H1 (cell line): ENCODE data around the gene BRME1. TPM values are rescaled to one million over a fixed set of nuclear protein-coding genes. Genes with fewer than 3 reads are reported as not detected.

Experiments
- EZH2 ChIP-seq: fragments of 200-600 bp; sonication (generic); IDR thresholded peaks from 2 replicates; pipeline ENCODE4 v1.7.1; 2012; ENCODE audit warnings: low read depth, mild to moderate bottlenecking, moderate library complexity, low read length, inconsistent platforms; ENCODE audit not compliant: severe bottlenecking
- FOSL1 ChIP-seq: IDR thresholded peaks from 2 replicates; pipeline ENCODE4 v1.6.1; 2011; ENCODE audit warnings: mild to moderate bottlenecking, low read depth, low read length, moderate library complexity; ENCODE audit not compliant: insufficient read depth
- KDM1A ChIP-seq: fragments of 200-600, 300-600 bp; sonication (generic); IDR thresholded peaks from 2 replicates; pipeline ENCODE4 v1.7.1; 2016; ENCODE audit warnings: mild to moderate bottlenecking, low read length, borderline replicate concordance
- SAP30 ChIP-seq: fragments of 300-600 bp; sonication (generic); IDR thresholded peaks from 2 replicates; pipeline ENCODE4 v1.7.1; 2012; ENCODE audit warnings: low read length, moderate library complexity, mild to moderate bottlenecking, inconsistent platforms; ENCODE audit not compliant: insufficient read depth, insufficient replicate concordance
- polyA plus RNA-seq, 7 experiments: library from polyadenylated mRNA; depleted of rRNA in 3 of 7; stranded (reverse) in 5 of 7; unstranded in 2 of 7; fragments of >200 nt in 5 of 7; fragments of 200-250 nt in 2 of 7; gene quantifications; 1 replicate in 5 of 7; 2 replicates in 1 of 7; 4 replicates in 1 of 7; pipeline versions ENCODE4 v1.2.1 to v1.2.3, GENCODE V29; 2011 to 2013; ENCODE audit warnings: missing spikeins in 2 of 7, mixed read lengths in 2 of 7
- total RNA-seq: library from RNA; stranded (reverse); fragmentation: NEBNext Ultra II Directional; extraction: Animal tissue kit (Norgen Biotek cat#: 25700); gene quantifications from 2 replicates; pipeline ENCODE4 v1.2.1, GENCODE V29; 2021
- TF ChIP-seq, protein P1 (sequence below): fragments of 300-600 bp; sonication (generic); IDR thresholded peaks from 2 replicates; pipeline ENCODE4 v1.7.1; 2012; ENCODE audit warnings: low read length, moderate library complexity, mild to moderate bottlenecking, inconsistent platforms; ENCODE audit not compliant: insufficient replicate concordance
- TF ChIP-seq, protein P2 (sequence below): IDR thresholded peaks from 2 replicates; pipeline ENCODE4 v1.6.1; 2012; ENCODE audit warnings: low read length, inconsistent platforms

Gene BRME1
- total and polyA plus RNA-seq, 2 of the 8 experiments (the other 6 are each of a cell fraction or from before 2014, with no cell fraction given), result 4.6 to 4.7 TPM

DNA sequence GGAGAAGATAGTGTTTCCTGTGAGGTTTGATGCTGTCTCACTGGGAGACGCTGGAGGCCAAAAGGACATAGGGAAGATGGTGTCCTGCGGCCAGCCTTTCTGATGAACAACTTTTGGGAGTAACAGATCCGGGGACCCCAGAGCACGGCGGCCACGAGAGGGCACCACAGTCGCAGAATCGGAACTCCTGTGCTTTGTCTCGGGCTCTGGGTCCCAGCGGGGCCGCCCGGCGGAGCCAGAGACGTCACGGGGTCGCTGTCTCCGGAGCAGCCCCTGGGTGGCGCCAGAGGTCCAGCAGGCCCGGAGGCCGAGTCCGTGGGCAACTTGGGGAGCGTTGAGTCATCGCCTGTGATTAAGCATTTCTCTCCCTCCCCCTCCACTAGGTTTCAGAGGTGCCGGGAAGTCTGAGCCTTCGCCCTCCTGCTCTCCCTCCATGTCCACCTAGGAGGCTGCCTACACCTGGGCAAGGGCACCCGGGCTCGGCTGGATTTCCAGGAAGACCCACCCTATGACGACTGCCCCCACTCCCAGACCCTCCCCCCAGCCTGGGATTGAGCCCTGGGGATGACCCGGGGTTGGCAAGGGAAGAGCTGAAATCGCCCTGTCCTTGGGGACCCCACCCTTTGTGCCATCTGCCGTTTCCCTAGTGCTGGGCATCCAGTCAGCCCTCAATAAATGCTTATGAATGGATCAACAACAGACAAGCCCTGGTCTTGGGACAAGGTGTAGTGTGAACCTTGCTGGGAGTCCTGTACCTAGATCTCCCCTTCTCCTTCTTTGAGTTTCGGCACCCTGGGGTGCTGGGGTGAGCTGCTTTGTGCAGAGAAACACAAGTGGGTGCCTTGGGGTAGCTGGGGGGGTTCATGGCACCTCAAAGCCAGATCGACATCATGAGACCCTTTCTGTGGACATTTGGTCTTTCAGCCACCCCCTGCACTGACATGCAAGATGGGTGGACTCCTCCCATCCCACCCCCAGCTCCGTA is 25.6 kb downstream of the BRME1 start (continued):
- TF ChIP-seq, protein P1, sequence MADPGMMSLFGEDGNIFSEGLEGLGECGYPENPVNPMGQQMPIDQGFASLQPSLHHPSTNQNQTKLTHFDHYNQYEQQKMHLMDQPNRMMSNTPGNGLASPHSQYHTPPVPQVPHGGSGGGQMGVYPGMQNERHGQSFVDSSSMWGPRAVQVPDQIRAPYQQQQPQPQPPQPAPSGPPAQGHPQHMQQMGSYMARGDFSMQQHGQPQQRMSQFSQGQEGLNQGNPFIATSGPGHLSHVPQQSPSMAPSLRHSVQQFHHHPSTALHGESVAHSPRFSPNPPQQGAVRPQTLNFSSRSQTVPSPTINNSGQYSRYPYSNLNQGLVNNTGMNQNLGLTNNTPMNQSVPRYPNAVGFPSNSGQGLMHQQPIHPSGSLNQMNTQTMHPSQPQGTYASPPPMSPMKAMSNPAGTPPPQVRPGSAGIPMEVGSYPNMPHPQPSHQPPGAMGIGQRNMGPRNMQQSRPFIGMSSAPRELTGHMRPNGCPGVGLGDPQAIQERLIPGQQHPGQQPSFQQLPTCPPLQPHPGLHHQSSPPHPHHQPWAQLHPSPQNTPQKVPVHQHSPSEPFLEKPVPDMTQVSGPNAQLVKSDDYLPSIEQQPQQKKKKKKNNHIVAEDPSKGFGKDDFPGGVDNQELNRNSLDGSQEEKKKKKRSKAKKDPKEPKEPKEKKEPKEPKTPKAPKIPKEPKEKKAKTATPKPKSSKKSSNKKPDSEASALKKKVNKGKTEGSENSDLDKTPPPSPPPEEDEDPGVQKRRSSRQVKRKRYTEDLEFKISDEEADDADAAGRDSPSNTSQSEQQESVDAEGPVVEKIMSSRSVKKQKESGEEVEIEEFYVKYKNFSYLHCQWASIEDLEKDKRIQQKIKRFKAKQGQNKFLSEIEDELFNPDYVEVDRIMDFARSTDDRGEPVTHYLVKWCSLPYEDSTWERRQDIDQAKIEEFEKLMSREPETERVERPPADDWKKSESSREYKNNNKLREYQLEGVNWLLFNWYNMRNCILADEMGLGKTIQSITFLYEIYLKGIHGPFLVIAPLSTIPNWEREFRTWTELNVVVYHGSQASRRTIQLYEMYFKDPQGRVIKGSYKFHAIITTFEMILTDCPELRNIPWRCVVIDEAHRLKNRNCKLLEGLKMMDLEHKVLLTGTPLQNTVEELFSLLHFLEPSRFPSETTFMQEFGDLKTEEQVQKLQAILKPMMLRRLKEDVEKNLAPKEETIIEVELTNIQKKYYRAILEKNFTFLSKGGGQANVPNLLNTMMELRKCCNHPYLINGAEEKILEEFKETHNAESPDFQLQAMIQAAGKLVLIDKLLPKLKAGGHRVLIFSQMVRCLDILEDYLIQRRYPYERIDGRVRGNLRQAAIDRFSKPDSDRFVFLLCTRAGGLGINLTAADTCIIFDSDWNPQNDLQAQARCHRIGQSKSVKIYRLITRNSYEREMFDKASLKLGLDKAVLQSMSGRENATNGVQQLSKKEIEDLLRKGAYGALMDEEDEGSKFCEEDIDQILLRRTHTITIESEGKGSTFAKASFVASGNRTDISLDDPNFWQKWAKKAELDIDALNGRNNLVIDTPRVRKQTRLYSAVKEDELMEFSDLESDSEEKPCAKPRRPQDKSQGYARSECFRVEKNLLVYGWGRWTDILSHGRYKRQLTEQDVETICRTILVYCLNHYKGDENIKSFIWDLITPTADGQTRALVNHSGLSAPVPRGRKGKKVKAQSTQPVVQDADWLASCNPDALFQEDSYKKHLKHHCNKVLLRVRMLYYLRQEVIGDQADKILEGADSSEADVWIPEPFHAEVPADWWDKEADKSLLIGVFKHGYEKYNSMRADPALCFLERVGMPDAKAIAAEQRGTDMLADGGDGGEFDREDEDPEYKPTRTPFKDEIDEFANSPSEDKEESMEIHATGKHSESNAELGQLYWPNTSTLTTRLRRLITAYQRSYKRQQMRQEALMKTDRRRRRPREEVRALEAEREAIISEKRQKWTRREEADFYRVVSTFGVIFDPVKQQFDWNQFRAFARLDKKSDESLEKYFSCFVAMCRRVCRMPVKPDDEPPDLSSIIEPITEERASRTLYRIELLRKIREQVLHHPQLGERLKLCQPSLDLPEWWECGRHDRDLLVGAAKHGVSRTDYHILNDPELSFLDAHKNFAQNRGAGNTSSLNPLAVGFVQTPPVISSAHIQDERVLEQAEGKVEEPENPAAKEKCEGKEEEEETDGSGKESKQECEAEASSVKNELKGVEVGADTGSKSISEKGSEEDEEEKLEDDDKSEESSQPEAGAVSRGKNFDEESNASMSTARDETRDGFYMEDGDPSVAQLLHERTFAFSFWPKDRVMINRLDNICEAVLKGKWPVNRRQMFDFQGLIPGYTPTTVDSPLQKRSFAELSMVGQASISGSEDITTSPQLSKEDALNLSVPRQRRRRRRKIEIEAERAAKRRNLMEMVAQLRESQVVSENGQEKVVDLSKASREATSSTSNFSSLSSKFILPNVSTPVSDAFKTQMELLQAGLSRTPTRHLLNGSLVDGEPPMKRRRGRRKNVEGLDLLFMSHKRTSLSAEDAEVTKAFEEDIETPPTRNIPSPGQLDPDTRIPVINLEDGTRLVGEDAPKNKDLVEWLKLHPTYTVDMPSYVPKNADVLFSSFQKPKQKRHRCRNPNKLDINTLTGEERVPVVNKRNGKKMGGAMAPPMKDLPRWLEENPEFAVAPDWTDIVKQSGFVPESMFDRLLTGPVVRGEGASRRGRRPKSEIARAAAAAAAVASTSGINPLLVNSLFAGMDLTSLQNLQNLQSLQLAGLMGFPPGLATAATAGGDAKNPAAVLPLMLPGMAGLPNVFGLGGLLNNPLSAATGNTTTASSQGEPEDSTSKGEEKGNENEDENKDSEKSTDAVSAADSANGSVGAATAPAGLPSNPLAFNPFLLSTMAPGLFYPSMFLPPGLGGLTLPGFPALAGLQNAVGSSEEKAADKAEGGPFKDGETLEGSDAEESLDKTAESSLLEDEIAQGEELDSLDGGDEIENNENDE, result no peak
- TF ChIP-seq FOSL1 (peak; percentile 39; the same call in 1 of the 2 replicates), KDM1A (no peak), EZH2 (no peak), SAP30 (no peak)
- TF ChIP-seq, protein P2, sequence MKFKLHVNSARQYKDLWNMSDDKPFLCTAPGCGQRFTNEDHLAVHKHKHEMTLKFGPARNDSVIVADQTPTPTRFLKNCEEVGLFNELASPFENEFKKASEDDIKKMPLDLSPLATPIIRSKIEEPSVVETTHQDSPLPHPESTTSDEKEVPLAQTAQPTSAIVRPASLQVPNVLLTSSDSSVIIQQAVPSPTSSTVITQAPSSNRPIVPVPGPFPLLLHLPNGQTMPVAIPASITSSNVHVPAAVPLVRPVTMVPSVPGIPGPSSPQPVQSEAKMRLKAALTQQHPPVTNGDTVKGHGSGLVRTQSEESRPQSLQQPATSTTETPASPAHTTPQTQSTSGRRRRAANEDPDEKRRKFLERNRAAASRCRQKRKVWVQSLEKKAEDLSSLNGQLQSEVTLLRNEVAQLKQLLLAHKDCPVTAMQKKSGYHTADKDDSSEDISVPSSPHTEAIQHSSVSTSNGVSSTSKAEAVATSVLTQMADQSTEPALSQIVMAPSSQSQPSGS, result no peak; the same call in 1 of the 2 replicates
